Panc1 (cell line): ENCODE results near the gene SAP30BP. TPM values are rescaled to one million over a fixed set of nuclear protein-coding genes. Genes with fewer than 3 reads are reported as not detected.

Experiments used
- ATAC-seq: fragments of 200-7000 bp; cut with Tn5 transposase; 2 replicates; pipeline ENCODE4 v1.9.1; 2020; ENCODE audit warnings: mild to moderate bottlenecking, moderate library complexity
- BruUV-seq: library from RNA; stranded (reverse); fragments of 400-500 nt; replicated peaks from 2 replicates; lab custom pipeline; 2021; lab: Mats Ljungman, UMichigan
- CTCF ChIA-PET: fragments of 300-600 bp; sonication (Branson Sonifier 250); formaldehyde crosslinking; loops from one replicate; lab custom pipeline; 2022; ENCODE audit warnings: antibody characterized with exemption; lab: Charles Lee
- POLR2A ChIA-PET: fragments of 300-600 bp; sonication (Branson Sonifier 250); formaldehyde crosslinking; loops from one replicate; lab custom pipeline; 2022; ENCODE audit warnings: antibody characterized with exemption; lab: Charles Lee
- DNase-seq: peaks from one replicate; pipeline ENCODE4 v3.0.0-alpha.2; 2010; ENCODE audit warnings: low read depth, low spot score
- H3K27ac ChIP-seq: 2 replicates; pipeline ENCODE4 v1.5.1; 2011; ENCODE audit warnings: mild to moderate bottlenecking, low read length, inconsistent platforms
- H3K27me3 ChIP-seq: fragments of 200-500 bp; sonication (Bioruptor generic); 2 replicates; pipeline ENCODE4 v1.6.0; 2014; ENCODE audit warnings: low read length, inconsistent platforms; ENCODE audit not compliant: control insufficient read depth, insufficient read depth
- H3K36me3 ChIP-seq: fragments of 200-500 bp; sonication (Bioruptor generic); 2 replicates; pipeline ENCODE4 v1.5.1; 2014; ENCODE audit warnings: inconsistent platforms, mild to moderate bottlenecking, low read length, moderate library complexity; ENCODE audit not compliant: control insufficient read depth, insufficient read depth
- H3K4me1 ChIP-seq: 2 replicates; pipeline ENCODE4 v1.5.1; 2011; ENCODE audit warnings: inconsistent platforms, mild to moderate bottlenecking, low read length, moderate library complexity; ENCODE audit not compliant: control insufficient read depth, insufficient read depth
- H3K4me3 ChIP-seq, 2 experiments: 2 replicates each; pipeline ENCODE4 v1.5.1; 2011 to 2012; ENCODE audit warnings: low read depth in 2 of 2, low read length in 2 of 2, mild to moderate bottlenecking in 2 of 2, inconsistent platforms in 1 of 2, moderate library complexity in 1 of 2
- H3K9me3 ChIP-seq: fragments of 200-500 bp; sonication (Bioruptor generic); 2 replicates; pipeline ENCODE4 v1.5.1; 2014; ENCODE audit warnings: low read depth, mild to moderate bottlenecking, inconsistent platforms, low read length, moderate library complexity; ENCODE audit not compliant: control insufficient read depth, insufficient read depth
- POLR2AphosphoS5 ChIP-seq: IDR thresholded peaks from 2 replicates; pipeline ENCODE4 v1.6.1; 2012; ENCODE audit warnings: mild to moderate bottlenecking, low read depth, low read length, moderate library complexity
- SIN3A ChIP-seq: IDR thresholded peaks from 2 replicates; pipeline ENCODE4 v1.6.1; 2012; ENCODE audit warnings: low read depth, mild to moderate bottlenecking, low read length, moderate library complexity, borderline replicate concordance; ENCODE audit not compliant: insufficient read depth
- TCF7L2 ChIP-seq: IDR thresholded peaks from 2 replicates; pipeline ENCODE4 v1.6.1; 2011; ENCODE audit warnings: mild to moderate bottlenecking, low read depth, low read length, inconsistent platforms
- in situ Hi-C: cut with HindIII; loops from 2 replicates; pipeline ENCODE4 v1.10.0; 2016; ENCODE audit warnings: low sequenced_read_pairs, low pct_unique_long_range_greater_than_20kb
- intact Hi-C: fragments of 100-400 bp; cut with micrococcal nuclease; formaldehyde crosslinking; loops from one replicate; pipeline ENCODE4 v1.10.0; 2022; ENCODE audit not compliant: unreplicated experiment
- total RNA-seq: library from RNA; stranded (reverse); gene quantifications from one replicate; pipeline ENCODE4 v1.2.1, GENCODE V29; 2021; ENCODE audit not compliant: unreplicated experiment
- TF ChIP-seq, protein P1 (sequence below): fragments of 450-650 bp; IDR thresholded peaks from 2 replicates; pipeline ENCODE4 v1.5.1; 2017; ENCODE audit warnings: mild to moderate bottlenecking
- TF ChIP-seq, protein P2 (sequence below), 2 experiments: IDR thresholded peaks; 2 replicates each; pipeline ENCODE4 v1.6.1; 2011 to 2012; ENCODE audit warnings: low read depth in 2 of 2, control low read depth in 1 of 2, low read length in 1 of 2, mild to moderate bottlenecking in 1 of 2, moderate library complexity in 1 of 2; ENCODE audit not compliant: insufficient read depth in 1 of 2

Gene SAP30BP
- total RNA-seq, 1 experiment from 2014 or later = 138 TPM

DNA sequence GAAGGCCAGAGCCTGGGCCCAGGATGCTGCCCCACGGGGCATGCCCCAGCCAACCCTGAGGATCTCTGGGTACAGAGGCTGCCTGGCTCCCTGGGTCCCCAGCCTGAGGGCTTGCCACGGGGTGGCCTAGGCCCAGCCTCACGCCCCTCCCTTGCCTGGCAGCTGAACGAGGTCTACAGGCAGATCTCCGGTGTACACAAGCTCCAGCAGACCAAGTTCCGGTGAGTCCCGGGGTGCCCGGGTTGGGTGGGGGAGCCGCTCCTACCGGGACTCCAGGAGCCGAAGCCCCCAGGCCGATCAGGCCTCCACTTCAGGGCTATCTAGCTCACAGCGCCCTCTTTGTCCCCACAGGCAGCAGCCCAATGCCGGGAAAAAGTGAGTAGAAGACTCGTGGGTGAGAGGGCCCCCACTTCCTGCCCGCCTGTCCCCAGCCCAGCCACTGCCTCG lies 73.5 kb downstream of the SAP30BP start:
- Histone ChIP-seq H3K27me3 (no peaks in the 10 kb centered on the region), H3K4me1 (no peaks in the 10 kb centered on the region), H3K4me3 (no peak overlapping the region), H3K27ac (no peak overlapping the region), H3K9me3 (no peaks in the 10 kb centered on the region), H3K36me3 (no peaks in the 10 kb centered on the region)
- in situ Hi-C loops = no loop called here
- ChIA-PET CTCF (no interaction called here), POLR2A (no interaction called here)
- no peak for DNase-seq
- no TSS peak for BruUV-seq
- intact Hi-C loops = no loop called here
- TF ChIP-seq TCF7L2 = no peak
- TF ChIP-seq, protein P1, sequence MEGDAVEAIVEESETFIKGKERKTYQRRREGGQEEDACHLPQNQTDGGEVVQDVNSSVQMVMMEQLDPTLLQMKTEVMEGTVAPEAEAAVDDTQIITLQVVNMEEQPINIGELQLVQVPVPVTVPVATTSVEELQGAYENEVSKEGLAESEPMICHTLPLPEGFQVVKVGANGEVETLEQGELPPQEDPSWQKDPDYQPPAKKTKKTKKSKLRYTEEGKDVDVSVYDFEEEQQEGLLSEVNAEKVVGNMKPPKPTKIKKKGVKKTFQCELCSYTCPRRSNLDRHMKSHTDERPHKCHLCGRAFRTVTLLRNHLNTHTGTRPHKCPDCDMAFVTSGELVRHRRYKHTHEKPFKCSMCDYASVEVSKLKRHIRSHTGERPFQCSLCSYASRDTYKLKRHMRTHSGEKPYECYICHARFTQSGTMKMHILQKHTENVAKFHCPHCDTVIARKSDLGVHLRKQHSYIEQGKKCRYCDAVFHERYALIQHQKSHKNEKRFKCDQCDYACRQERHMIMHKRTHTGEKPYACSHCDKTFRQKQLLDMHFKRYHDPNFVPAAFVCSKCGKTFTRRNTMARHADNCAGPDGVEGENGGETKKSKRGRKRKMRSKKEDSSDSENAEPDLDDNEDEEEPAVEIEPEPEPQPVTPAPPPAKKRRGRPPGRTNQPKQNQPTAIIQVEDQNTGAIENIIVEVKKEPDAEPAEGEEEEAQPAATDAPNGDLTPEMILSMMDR = no peak
- no peak for ATAC-seq

DNA sequence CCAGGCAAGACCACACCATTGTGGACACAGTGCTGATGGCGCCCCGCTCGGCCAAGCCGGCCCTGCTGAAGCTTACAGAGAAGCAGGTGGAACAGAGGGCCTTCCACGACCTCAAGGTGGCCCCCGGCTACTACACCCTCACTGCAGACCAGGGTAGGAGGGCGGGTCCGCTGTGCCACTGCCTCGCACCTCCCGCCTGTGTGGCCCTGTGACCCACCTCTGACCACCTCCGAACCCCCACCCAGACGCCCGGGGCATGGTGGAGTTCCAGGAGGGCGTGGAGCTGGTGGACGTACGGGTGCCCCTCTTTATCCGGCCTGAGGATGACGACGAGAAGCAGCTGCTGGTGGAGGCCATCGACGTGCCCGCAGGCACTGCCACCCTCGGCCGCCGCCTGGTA lies 75.2 kb downstream of the SAP30BP start:
- Histone ChIP-seq H3K4me1 (no peaks in the 10 kb centered on the region), H3K27ac (no peak overlapping the region), H3K36me3 (no peaks in the 10 kb centered on the region), H3K9me3 (no peaks in the 10 kb centered on the region), H3K4me3 (no peak overlapping the region), H3K27me3 (no peaks in the 10 kb centered on the region)
- DNase-seq = no peak
- in situ Hi-C loops = no loop called here
- TF ChIP-seq POLR2AphosphoS5 (no peak), SIN3A (no peak), TCF7L2 (no peak)
- TF ChIP-seq, protein P1 = no peak
- TF ChIP-seq, protein P2, sequence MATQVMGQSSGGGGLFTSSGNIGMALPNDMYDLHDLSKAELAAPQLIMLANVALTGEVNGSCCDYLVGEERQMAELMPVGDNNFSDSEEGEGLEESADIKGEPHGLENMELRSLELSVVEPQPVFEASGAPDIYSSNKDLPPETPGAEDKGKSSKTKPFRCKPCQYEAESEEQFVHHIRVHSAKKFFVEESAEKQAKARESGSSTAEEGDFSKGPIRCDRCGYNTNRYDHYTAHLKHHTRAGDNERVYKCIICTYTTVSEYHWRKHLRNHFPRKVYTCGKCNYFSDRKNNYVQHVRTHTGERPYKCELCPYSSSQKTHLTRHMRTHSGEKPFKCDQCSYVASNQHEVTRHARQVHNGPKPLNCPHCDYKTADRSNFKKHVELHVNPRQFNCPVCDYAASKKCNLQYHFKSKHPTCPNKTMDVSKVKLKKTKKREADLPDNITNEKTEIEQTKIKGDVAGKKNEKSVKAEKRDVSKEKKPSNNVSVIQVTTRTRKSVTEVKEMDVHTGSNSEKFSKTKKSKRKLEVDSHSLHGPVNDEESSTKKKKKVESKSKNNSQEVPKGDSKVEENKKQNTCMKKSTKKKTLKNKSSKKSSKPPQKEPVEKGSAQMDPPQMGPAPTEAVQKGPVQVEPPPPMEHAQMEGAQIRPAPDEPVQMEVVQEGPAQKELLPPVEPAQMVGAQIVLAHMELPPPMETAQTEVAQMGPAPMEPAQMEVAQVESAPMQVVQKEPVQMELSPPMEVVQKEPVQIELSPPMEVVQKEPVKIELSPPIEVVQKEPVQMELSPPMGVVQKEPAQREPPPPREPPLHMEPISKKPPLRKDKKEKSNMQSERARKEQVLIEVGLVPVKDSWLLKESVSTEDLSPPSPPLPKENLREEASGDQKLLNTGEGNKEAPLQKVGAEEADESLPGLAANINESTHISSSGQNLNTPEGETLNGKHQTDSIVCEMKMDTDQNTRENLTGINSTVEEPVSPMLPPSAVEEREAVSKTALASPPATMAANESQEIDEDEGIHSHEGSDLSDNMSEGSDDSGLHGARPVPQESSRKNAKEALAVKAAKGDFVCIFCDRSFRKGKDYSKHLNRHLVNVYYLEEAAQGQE (IDR thresholded peaks at IDR 0.05; ENCODE audit: insufficient read depth in 1 of 2, low read depth in 2 of 2, low read length in 1 of 2) = no peak
- no peak for ATAC-seq
- BruUV-seq = no TSS peak
- intact Hi-C loops = no loop called here
- ChIA-PET POLR2A (no interaction called here), CTCF (interaction anchor here (0.7 kb wide), 1 partner anchor 141 kb away, joined by 4 read pairs; no protein-coding TSS in a partner anchor)
